Measurements from ENCODE around the gene QKI.
"Not testable (repeated sequence)": the region's sequence is repeated elsewhere in the genome, so short reads cannot be mapped to it uniquely, and the experiment has no call there.

QKI gene

DNA sequence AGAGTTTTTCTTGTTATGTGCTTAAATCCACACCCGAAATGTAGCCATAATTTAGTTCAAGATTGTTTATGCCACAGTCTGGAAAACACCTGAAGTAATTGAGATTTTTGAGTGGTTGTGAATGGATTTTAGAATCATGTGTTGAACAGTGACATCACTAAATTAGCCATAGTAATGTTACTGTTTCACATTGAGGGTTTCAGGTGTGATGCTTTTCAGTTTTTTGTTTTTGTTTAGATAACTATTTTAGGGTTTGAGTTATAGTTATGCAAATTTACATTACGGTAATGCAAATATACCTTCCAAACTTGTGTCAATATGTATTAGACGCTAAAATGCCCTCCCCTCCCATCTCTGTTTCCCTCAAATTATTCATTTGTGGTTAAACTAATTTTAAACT, 22.9 kb downstream of the QKI start:
- Histone ChIP-seq H3K36me3 (ENCODE audit: control insufficient read depth, insufficient read depth, low read length) (no peaks in the 10 kb centered on the region), H3K4me1 (ENCODE audit: control insufficient read depth, insufficient read depth, low read length) (no peaks in the 10 kb centered on the region)
- 75 to 83% methylated on average over 2 to 3 of the region's 3 CpGs for WGBS, 2 experiments

DNA sequence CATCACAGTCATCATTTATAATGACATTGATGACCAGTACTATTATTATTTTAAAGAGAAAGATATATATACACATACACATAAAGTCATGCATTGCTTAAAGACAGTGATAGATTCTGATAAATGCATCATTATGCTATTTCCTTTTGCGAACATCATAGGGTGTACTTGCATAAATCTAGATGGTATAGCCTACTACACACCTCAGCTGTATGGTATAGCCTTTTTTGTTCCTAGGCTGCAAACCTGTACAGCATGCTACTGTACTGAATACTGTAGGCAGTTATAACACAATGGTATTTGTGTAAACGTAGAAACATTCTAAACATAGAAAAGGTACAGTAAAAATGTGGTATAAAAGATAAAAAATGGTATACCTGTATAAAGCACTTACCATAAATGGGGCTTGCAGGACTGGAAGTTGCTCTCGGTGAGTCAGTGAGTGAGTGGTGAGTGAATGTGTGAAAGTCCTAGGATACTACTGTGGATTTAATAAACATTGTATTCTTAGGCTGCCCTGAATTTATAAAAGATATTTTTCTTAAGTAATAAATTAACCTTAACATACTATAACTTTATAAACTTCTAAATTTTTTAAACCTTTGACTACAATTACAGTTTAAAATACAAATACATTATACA, 23.9 kb downstream of the QKI start:
- no peak overlapping the region for H3K27ac ChIP-seq (ENCODE audit: insufficient read depth, low read depth, low read length, poor library complexity, severe bottlenecking)
- H3K4me1 ChIP-seq (ENCODE audit: control insufficient read depth, insufficient read depth, low read length): no peaks in the 10 kb centered on the region
- no peak overlapping the region for H3K4me3 ChIP-seq (ENCODE audit: insufficient read depth, low read depth, low read length)
- H3K36me3 ChIP-seq (ENCODE audit: control insufficient read depth, insufficient read depth, low read length): no peaks in the 10 kb centered on the region
- no peaks in the 10 kb centered on the region for H3K27me3 ChIP-seq (ENCODE audit: control insufficient read depth, insufficient read depth, low read length, poor library complexity, severe bottlenecking)
- no peaks in the 10 kb centered on the region for H3K9me3 ChIP-seq (ENCODE audit: control insufficient read depth, low read length)
- 86 to 93% methylated on average over 3 of the region's 3 CpGs for WGBS, 2 experiments

More for the DNA sequence above, 22.9 kb downstream of the QKI start:
- H3K9me3 ChIP-seq (ENCODE audit: control insufficient read depth, low read length): no peaks in the 10 kb centered on the region
- no peak overlapping the region for H3K27ac ChIP-seq (ENCODE audit: insufficient read depth, low read depth, low read length, poor library complexity, severe bottlenecking)
- no peak overlapping the region for H3K4me3 ChIP-seq (ENCODE audit: insufficient read depth, low read depth, low read length)
- H3K27me3 ChIP-seq (ENCODE audit: control insufficient read depth, insufficient read depth, low read length, poor library complexity, severe bottlenecking): no peaks in the 10 kb centered on the region

DNA sequence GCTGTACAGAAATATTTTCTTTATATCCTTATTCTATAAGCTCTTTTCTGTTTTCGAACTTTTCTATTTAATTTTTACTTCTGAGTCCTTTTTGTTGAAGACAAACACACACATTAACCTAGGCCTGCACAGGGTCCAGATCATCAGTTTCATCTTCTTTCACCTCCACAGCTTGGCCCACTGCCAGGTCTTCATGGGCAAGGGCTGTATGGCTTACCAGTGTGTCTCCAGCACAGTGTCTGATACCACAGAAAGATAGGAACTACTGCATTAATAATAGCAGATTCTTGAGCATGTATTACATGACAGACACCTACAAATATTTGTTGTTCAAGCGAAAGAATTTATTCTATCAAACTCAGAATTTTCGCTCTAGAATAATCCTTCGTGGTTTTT, 24.4 kb downstream of the QKI start:
- no peaks in the 10 kb centered on the region for H3K27me3 ChIP-seq (ENCODE audit: control insufficient read depth, insufficient read depth, low read length, poor library complexity, severe bottlenecking)
- H3K36me3 ChIP-seq (ENCODE audit: control insufficient read depth, insufficient read depth, low read length): no peaks in the 10 kb centered on the region
- no peaks in the 10 kb centered on the region for H3K4me1 ChIP-seq (ENCODE audit: control insufficient read depth, insufficient read depth, low read length)
- no peak overlapping the region for H3K27ac ChIP-seq (ENCODE audit: insufficient read depth, low read depth, low read length, poor library complexity, severe bottlenecking)
- no peak overlapping the region for H3K4me3 ChIP-seq (ENCODE audit: insufficient read depth, low read depth, low read length)
- WGBS, 2 experiments: 97 to 98% methylated on average over 4 of the region's 4 CpGs
- no peaks in the 10 kb centered on the region for H3K9me3 ChIP-seq (ENCODE audit: control insufficient read depth, low read length)

DNA sequence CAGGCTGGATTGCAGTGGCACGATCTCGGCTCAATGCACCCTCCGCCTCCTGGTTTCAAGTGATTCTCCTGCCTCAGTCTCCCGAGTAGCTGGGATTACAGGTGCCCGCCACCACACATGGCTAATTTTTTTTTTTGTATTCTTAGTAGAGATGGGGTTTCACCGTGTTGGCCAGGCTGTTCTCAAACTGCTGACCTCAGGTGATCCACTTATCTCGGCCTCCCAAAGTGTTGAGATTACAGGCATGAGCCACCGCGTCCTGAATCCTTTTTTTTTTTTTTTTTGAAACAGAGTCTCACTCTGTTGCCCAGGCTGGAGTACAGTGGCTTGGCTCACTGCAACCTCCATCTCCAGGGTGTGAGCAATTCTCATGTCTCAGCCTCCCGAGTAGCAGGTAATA, 24.9 kb downstream of the QKI start:
- H3K27ac ChIP-seq (ENCODE audit: insufficient read depth, low read depth, low read length, poor library complexity, severe bottlenecking); H3K9me3 ChIP-seq (ENCODE audit: control insufficient read depth, low read length); H3K36me3 ChIP-seq (ENCODE audit: control insufficient read depth, insufficient read depth, low read length); H3K27me3 ChIP-seq (ENCODE audit: control insufficient read depth, insufficient read depth, low read length, poor library complexity, severe bottlenecking); H3K4me3 ChIP-seq (ENCODE audit: insufficient read depth, low read depth, low read length); H3K4me1 ChIP-seq (ENCODE audit: control insufficient read depth, insufficient read depth, low read length): not testable (repeated sequence)
- WGBS, 2 experiments: 91 to 94% methylated on average over 10 of the region's 10 CpGs

DNA sequence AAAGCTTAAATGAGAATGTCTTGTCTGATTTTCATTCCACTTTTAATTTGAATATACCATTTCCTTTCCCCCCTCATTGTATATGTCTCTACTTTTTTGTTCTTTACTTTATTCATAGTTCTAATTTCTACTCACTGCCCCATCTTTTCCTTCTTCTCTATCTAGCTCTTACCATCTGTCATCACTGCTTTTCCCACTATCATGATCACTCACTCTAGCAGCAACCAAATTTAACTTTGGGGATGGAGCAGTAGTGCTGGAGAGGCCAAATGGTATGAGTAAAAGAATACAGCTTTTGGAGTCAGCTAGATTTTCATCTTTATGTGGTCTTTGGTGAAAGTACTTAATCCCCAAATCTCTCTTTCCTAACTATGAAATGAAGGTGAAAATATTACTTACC, 25.5 kb downstream of the QKI start:
- Histone ChIP-seq H3K4me3 (ENCODE audit: insufficient read depth, low read depth, low read length) (no peak overlapping the region), H3K9me3 (ENCODE audit: control insufficient read depth, low read length) (no peaks in the 10 kb centered on the region), H3K36me3 (ENCODE audit: control insufficient read depth, insufficient read depth, low read length) (no peaks in the 10 kb centered on the region), H3K4me1 (ENCODE audit: control insufficient read depth, insufficient read depth, low read length) (no peaks in the 10 kb centered on the region), H3K27me3 (ENCODE audit: control insufficient read depth, insufficient read depth, low read length, poor library complexity, severe bottlenecking) (no peaks in the 10 kb centered on the region), H3K27ac (ENCODE audit: insufficient read depth, low read depth, low read length, poor library complexity, severe bottlenecking) (no peak overlapping the region)

DNA sequence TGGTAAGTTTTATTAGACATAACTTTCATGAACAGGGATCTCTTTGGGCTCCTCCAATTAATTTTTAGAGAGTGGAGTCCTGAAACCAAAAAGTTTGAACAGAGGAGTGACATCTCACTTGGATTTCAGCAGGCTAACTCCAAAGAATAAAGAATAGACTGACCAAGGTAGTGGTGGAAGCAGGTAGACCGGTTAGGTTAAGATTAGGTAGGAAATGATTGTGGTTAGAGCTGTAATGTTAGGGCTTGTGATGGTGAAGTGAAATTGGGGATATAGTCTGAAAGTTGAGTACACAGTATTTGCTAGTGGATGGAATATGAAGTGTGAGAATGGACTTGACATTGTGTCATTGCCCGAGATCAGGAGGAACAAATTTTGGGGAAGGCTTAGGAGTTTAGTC, 27.8 kb downstream of the QKI start:
- Histone ChIP-seq H3K36me3 (ENCODE audit: control insufficient read depth, insufficient read depth, low read length) (no peaks in the 10 kb centered on the region), H3K9me3 (ENCODE audit: control insufficient read depth, low read length) (no peaks in the 10 kb centered on the region), H3K4me1 (ENCODE audit: control insufficient read depth, insufficient read depth, low read length) (no peaks in the 10 kb centered on the region), H3K27ac (ENCODE audit: insufficient read depth, low read depth, low read length, poor library complexity, severe bottlenecking) (no peak overlapping the region), H3K27me3 (ENCODE audit: control insufficient read depth, insufficient read depth, low read length, poor library complexity, severe bottlenecking) (no peaks in the 10 kb centered on the region), H3K4me3 (ENCODE audit: insufficient read depth, low read depth, low read length) (no peak overlapping the region)
- 90 to 93% methylated on average over 2 of the region's 2 CpGs for WGBS, 2 experiments

DNA sequence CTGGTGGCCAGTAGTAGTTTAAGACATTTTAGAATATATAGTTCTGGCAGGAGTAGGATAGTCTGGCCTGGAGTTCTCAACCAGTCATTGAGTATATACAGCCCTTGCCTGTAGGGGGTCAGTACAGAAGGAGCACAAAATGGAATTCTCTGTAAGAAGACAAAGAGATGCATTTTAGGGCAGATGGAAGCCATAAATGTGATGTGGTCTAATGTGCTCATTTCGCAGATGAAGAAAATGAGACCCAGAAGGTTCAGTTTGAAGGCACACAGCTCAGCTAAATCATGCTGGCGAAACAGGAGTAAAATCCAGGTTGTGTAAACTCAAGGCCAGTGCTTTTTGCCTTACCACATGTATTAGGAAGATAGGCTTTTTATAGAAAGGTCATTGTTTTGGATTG, 29.6 kb downstream of the QKI start:
- no peaks in the 10 kb centered on the region for H3K27me3 ChIP-seq (ENCODE audit: control insufficient read depth, insufficient read depth, low read length, poor library complexity, severe bottlenecking)
- H3K9me3 ChIP-seq (ENCODE audit: control insufficient read depth, low read length): no peaks in the 10 kb centered on the region
- no peaks in the 10 kb centered on the region for H3K36me3 ChIP-seq (ENCODE audit: control insufficient read depth, insufficient read depth, low read length)
- H3K27ac ChIP-seq (ENCODE audit: insufficient read depth, low read depth, low read length, poor library complexity, severe bottlenecking): no peak overlapping the region
- H3K4me1 ChIP-seq (ENCODE audit: control insufficient read depth, insufficient read depth, low read length): no peaks in the 10 kb centered on the region
- WGBS, 2 experiments: 91 to 98% methylated on average over 2 of the region's 2 CpGs
- no peak overlapping the region for H3K4me3 ChIP-seq (ENCODE audit: insufficient read depth, low read depth, low read length)

DNA sequence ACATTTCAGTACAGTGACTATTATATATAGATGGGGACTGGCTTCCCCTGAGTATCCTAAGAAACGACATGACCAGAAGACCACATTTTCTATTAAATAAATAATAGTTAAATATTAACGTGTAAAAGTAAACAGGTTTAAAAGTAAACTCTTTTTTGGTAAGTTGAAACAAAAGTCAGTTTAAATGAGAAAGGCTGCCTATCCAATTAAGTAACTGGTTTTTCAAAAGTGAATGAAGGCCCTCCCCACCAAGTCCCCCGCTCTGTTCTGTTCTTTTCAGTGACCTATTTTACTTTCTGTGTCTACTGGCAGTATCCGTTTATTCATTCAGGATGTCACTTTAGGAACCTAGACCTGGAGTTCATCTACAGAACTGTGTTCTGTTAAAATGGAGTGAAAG, 32.0 kb downstream of the QKI start:
- no peaks in the 10 kb centered on the region for H3K36me3 ChIP-seq (ENCODE audit: control insufficient read depth, insufficient read depth, low read length)
- 79 to 92% methylated on average over 2 to 3 of the region's 4 CpGs for WGBS, 2 experiments
- no peaks in the 10 kb centered on the region for H3K9me3 ChIP-seq (ENCODE audit: control insufficient read depth, low read length)
- H3K27ac ChIP-seq (ENCODE audit: insufficient read depth, low read depth, low read length, poor library complexity, severe bottlenecking): no peak overlapping the region
- H3K4me3 ChIP-seq (ENCODE audit: insufficient read depth, low read depth, low read length): no peak overlapping the region
- H3K27me3 ChIP-seq (ENCODE audit: control insufficient read depth, insufficient read depth, low read length, poor library complexity, severe bottlenecking): no peaks in the 10 kb centered on the region
- no peaks in the 10 kb centered on the region for H3K4me1 ChIP-seq (ENCODE audit: control insufficient read depth, insufficient read depth, low read length)

DNA sequence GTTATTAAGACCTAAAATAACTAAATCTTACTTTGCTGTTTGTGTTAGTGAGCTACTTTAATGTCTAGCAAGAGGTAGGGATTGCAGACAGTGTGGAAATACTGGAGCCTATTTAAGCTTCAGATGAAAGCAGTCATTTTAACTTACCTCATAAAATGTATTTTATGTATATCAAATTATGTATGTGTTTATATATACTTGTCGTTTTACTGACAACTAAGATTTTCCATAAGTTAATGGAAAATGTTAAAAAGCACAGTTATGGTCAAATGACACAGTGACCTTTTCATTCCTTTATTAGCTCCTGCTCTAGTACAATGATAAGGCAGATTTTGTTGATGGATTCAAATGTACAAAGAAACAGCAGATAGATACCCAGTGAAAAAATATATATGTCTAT, 34.6 kb downstream of the QKI start:
- Histone ChIP-seq H3K4me1 (ENCODE audit: control insufficient read depth, insufficient read depth, low read length) (no peaks in the 10 kb centered on the region), H3K4me3 (ENCODE audit: insufficient read depth, low read depth, low read length) (no peak overlapping the region), H3K9me3 (ENCODE audit: control insufficient read depth, low read length) (no peaks in the 10 kb centered on the region), H3K36me3 (ENCODE audit: control insufficient read depth, insufficient read depth, low read length) (no peaks in the 10 kb centered on the region), H3K27me3 (ENCODE audit: control insufficient read depth, insufficient read depth, low read length, poor library complexity, severe bottlenecking) (no peaks in the 10 kb centered on the region), H3K27ac (ENCODE audit: insufficient read depth, low read depth, low read length, poor library complexity, severe bottlenecking) (no peak overlapping the region)
- no CpG with 5 or more reads among the region's 1 CpG for WGBS, 2 experiments

DNA sequence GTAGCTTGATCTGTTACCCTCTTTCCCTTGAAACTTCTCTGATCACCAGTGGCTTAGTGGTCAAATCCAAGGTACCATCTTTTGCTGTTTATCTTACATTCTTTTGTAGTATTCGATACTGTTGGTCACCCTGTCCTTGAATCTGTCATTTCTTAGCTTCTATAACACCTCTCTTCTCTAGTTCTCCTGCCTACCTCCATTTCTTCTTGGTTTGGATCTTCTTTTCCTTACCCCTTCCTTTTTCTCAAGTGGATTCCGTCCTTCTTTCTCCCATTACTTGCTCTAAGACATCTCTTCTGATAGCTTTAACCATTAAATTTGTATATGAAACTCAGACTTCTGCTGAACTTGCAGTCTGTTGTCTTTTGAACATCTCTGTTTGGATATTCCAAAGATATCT, 39.9 kb downstream of the QKI start:
- no peaks in the 10 kb centered on the region for H3K4me1 ChIP-seq (ENCODE audit: control insufficient read depth, insufficient read depth, low read length)
- H3K4me3 ChIP-seq (ENCODE audit: insufficient read depth, low read depth, low read length): no peak overlapping the region
- H3K9me3 ChIP-seq (ENCODE audit: control insufficient read depth, low read length): no peaks in the 10 kb centered on the region
- H3K27ac ChIP-seq (ENCODE audit: insufficient read depth, low read depth, low read length, poor library complexity, severe bottlenecking): no peak overlapping the region
- no peaks in the 10 kb centered on the region for H3K36me3 ChIP-seq (ENCODE audit: control insufficient read depth, insufficient read depth, low read length)
- 94 to 98% methylated on average over 2 of the region's 2 CpGs for WGBS, 2 experiments
- H3K27me3 ChIP-seq (ENCODE audit: control insufficient read depth, insufficient read depth, low read length, poor library complexity, severe bottlenecking): no peaks in the 10 kb centered on the region

DNA sequence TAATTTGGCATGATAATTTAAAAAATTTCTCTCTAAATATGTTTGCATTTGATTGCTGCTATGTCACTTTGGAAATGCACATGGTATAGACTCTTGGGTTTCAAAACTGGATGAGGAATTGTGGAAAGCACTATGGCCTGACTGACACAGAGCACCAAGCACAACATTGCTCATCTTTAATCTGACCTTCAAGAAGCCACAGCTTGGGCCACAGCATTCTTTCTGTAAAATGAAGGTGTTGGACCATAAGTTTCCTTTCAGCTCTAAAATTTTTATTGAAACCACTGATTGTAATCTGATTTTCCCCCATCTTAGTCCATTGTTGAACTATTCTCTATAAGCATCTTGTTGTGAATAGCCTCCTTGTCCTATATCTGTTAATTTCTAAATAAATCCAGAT, 41.0 kb downstream of the QKI start:
- Histone ChIP-seq H3K4me1 (ENCODE audit: control insufficient read depth, insufficient read depth, low read length) (no peaks in the 10 kb centered on the region), H3K4me3 (ENCODE audit: insufficient read depth, low read depth, low read length) (no peak overlapping the region), H3K27ac (ENCODE audit: insufficient read depth, low read depth, low read length, poor library complexity, severe bottlenecking) (no peak overlapping the region), H3K36me3 (ENCODE audit: control insufficient read depth, insufficient read depth, low read length) (no peaks in the 10 kb centered on the region), H3K9me3 (ENCODE audit: control insufficient read depth, low read length) (no peaks in the 10 kb centered on the region), H3K27me3 (ENCODE audit: control insufficient read depth, insufficient read depth, low read length, poor library complexity, severe bottlenecking) (no peaks in the 10 kb centered on the region)

Measured in ectodermal cell (in vitro differentiated cells).